Testis (tissue), 3 donors: ENCODE data around the gene CFAP90. TPM values are rescaled to one million over a fixed set of nuclear protein-coding genes. Genes with fewer than 3 reads are reported as not detected.

Experiments
- DNase-seq: peaks from one replicate; pipeline ENCODE4 v3.0.0-alpha.2; 2019
- H3K27ac ChIP-seq, 2 donors: fragments of 200-600 bp; sonication (generic); one replicate each; pipeline ENCODE4 v1.5.1; 2019
- H3K27me3 ChIP-seq: fragments of 200-600 bp; sonication (generic); one replicate; pipeline ENCODE4 v1.5.1; 2019
- H3K36me3 ChIP-seq: fragments of 200-600 bp; sonication (generic); one replicate; pipeline ENCODE4 v1.5.1; 2017; ENCODE audit warnings: low read depth; ENCODE audit errors: missing control alignments
- H3K4me1 ChIP-seq: fragments of 200-600 bp; sonication (generic); one replicate; pipeline ENCODE4 v1.5.1; 2019
- H3K4me3 ChIP-seq, 2 donors: fragments of 200-600 bp; sonication (generic); one replicate each; pipeline ENCODE4 v1.5.1; 2017 to 2019
- H3K9me3 ChIP-seq: fragments of 200-600 bp; sonication (generic); one replicate; pipeline ENCODE4 v1.5.1; 2017
- CTCF ChIP-seq, 3 experiments: fragments of 450-650 bp in 2 of 3; fragments of 200-600 bp in 1 of 3; sonication (generic) in 1 of 3; IDR thresholded peaks; one replicate each; pipeline ENCODE4 v1.5.1; 2016 to 2019; ENCODE audit warnings: antibody characterized with exemption in 3 of 3, mild to moderate bottlenecking in 2 of 3, moderate library complexity in 1 of 3
- POLR2A ChIP-seq: fragments of 450-650 bp; IDR thresholded peaks from one replicate; pipeline ENCODE4 v1.6.1; 2017; ENCODE audit warnings: antibody characterized with exemption, mild to moderate bottlenecking, moderate library complexity
- WGBS, 2 donors: methylation state at CpG; one replicate each; pipeline ENCODE4 v1.1.5; 2018; 5-methylcytosine and 5-hydroxymethylcytosine counted together
- intact Hi-C: fragments of 100-400 bp; cut with DNase I; formaldehyde crosslinking; loops from one replicate; pipeline ENCODE4 v1.15.1; 2023; ENCODE audit warnings: low total_unique reads
- polyA plus RNA-seq: library from polyadenylated mRNA; stranded (reverse); fragments of 350-450 nt; fragmentation: Illumina TruSeq; extraction: RNeasy Lipid Tissue Mini Kit (QIAGEN cat#74804); gene quantifications from one replicate; pipeline ENCODE4 v1.2.3, GENCODE V29; 2014; ENCODE audit warnings: low read depth, low replicate concordance; ENCODE audit not compliant: insufficient read depth
- total RNA-seq, 2 donors: library from RNA; depleted of rRNA; stranded (reverse); fragments of >200 nt; gene quantifications; one replicate each; pipeline ENCODE4 v1.2.3, GENCODE V29; 2016

CFAP90 gene
- total and polyA plus RNA-seq, 3 donors from 2014 or later: 12.2 to 55.2 (median 33.0) TPM

GRCh38 chr5:7795306-7795705 is 55.6 kb downstream of the CFAP90 start:
- Histone ChIP-seq H3K27me3 (no peaks in the 10 kb centered on the region), H3K27ac (no peak overlapping the region), H3K36me3 (no peaks in the 10 kb centered on the region), H3K4me3 (no peak overlapping the region), H3K9me3 (no peaks in the 10 kb centered on the region), H3K4me1 (peaks cover 6% of the 10 kb centered on the region)
- TF ChIP-seq POLR2A (no peak), CTCF (IDR thresholded peaks at IDR 0.05) (no peak)
- intact Hi-C loops: no loop called here
- WGBS, 2 donors: 78 to 95% methylated on average over 2 to 3 of the region's 3 CpGs
- DNase-seq: no peak

GRCh38 chr5:7794823-7795222 is 56.1 kb downstream of the CFAP90 start:
- intact Hi-C loops: no loop called here
- 73 to 77% methylated on average over 1 of the region's 1 CpG for WGBS, 2 donors
- no peaks in the 10 kb centered on the region for H3K9me3 ChIP-seq
- H3K4me1 ChIP-seq: peaks cover 6% of the 10 kb centered on the region
- H3K27ac ChIP-seq: no peak overlapping the region
- no peak overlapping the region for H3K4me3 ChIP-seq
- TF ChIP-seq POLR2A (no peak), CTCF (IDR thresholded peaks at IDR 0.05) (no peak)
- no peaks in the 10 kb centered on the region for H3K36me3 ChIP-seq
- no peaks in the 10 kb centered on the region for H3K27me3 ChIP-seq
- DNase-seq: no peak

GRCh38 chr5:7794311-7794710 is 56.6 kb downstream of the CFAP90 start:
- intact Hi-C loops: no loop called here
- no peak overlapping the region for H3K4me3 ChIP-seq
- H3K4me1 ChIP-seq: peaks cover 6% of the 10 kb centered on the region
- no peak overlapping the region for H3K27ac ChIP-seq
- TF ChIP-seq CTCF (IDR thresholded peaks at IDR 0.05): no peak
- no peak for TF ChIP-seq POLR2A
- H3K27me3 ChIP-seq: no peaks in the 10 kb centered on the region
- no peak for DNase-seq
- no peaks in the 10 kb centered on the region for H3K36me3 ChIP-seq
- 46 to 70% methylated on average over 5 of the region's 5 CpGs for WGBS, 2 donors
- H3K9me3 ChIP-seq: no peaks in the 10 kb centered on the region

GRCh38 chr5:7793895-7794294 is 57.0 kb downstream of the CFAP90 start:
- Histone ChIP-seq H3K9me3 (no peaks in the 10 kb centered on the region), H3K27ac (no peak overlapping the region), H3K36me3 (no peaks in the 10 kb centered on the region), H3K4me1 (peaks cover 6% of the 10 kb centered on the region), H3K4me3 (no peak overlapping the region), H3K27me3 (no peaks in the 10 kb centered on the region)
- WGBS, 2 donors: 45 to 58% methylated on average over 4 to 5 of the region's 5 CpGs
- DNase-seq: peak; percentile 26
- TF ChIP-seq CTCF (IDR thresholded peaks at IDR 0.05): no peak
- TF ChIP-seq POLR2A: no peak
- intact Hi-C loops: no loop called here

GRCh38 chr5:7789567-7789966 is 61.4 kb downstream of the CFAP90 start:
- Histone ChIP-seq H3K27ac (no peak overlapping the region), H3K9me3 (no peaks in the 10 kb centered on the region), H3K4me1 (peaks cover 5% of the 10 kb centered on the region), H3K36me3 (no peaks in the 10 kb centered on the region), H3K27me3 (no peaks in the 10 kb centered on the region), H3K4me3 (no peak overlapping the region)
- DNase-seq: no peak
- WGBS, 2 donors: 88 to 93% methylated on average over 7 of the region's 7 CpGs
- intact Hi-C loops: no loop called here
- TF ChIP-seq CTCF (IDR thresholded peaks at IDR 0.05) (no peak), POLR2A (no peak)
